ENCODE data around the gene TMPRSS9. TPM values are rescaled to one million over a fixed set of nuclear protein-coding genes. Genes with fewer than 3 reads are reported as not detected.

The TMPRSS9 gene
- polyA plus RNA-seq, 1 donor from 2014 or later = not detected

DNA sequence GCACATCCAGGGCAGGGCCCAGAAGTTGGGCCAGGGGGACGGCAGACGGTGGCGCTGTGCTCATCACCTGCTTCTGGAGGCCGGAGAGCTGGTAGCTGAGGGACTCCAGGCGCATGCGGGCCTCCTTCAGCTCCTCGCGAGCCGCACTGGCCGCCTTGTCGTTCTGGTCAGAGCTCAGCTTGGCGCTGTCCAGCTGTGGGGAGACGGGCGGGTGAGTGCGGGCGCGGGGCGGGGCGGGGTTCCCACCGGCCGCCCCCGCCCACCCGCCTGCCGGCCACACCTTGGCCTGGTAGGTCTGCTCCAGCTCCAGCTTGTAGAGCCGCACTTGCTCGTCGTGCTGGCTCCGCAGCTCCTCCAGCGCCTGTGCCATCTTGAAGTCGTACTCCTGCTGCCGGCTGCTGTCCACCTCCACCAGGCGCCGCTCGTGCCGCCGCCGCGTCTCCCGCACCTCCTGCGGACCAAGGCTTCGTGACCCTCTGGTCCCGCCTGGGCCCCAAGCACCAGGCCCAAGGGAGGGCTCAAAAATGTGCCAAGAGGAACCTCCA is 74.7 kb downstream of the TMPRSS9 start:
- Histone ChIP-seq H3K4me3 (ENCODE audit: low read length) (no peak overlapping the region), H3K9me2 (ENCODE audit: insufficient read depth, low read length) (no peaks in the 10 kb centered on the region), H3K27ac (ENCODE audit: low read length) (no peak overlapping the region), H2AFZ (ENCODE audit: low read depth, low read length) (no peak overlapping the region), H3F3A (ENCODE audit: insufficient read depth, low read length, poor library complexity, severe bottlenecking) (no peaks in the 10 kb centered on the region), H3K79me2 (replicated peaks; ENCODE audit: insufficient read depth, low read length) (no peaks in the 10 kb centered on the region), H3K4me2 (ENCODE audit: low read length) (no peak overlapping the region), H3K9ac (ENCODE audit: low read length) (no peak overlapping the region), H3K36me3 (ENCODE audit: insufficient read depth, low read length) (peaks cover 7% of the 10 kb centered on the region), H3K9me3 (ENCODE audit: low read length) (no peaks in the 10 kb centered on the region), H3K27me3 (ENCODE audit: insufficient read depth, low read depth, low read length) (no peaks in the 10 kb centered on the region), H4K20me1 (ENCODE audit: insufficient read depth) (no peaks in the 10 kb centered on the region)
- TF ChIP-seq MXI1 (conservative IDR thresholded peaks at IDR 0.05; ENCODE audit: poor library complexity, severe bottlenecking) (no peak), EZH2 (IDR thresholded peaks at IDR 0.05; ENCODE audit: borderline replicate concordance, insufficient read depth, low read length, poor library complexity, severe bottlenecking) (no peak), RAD21 (conservative IDR thresholded peaks at IDR 0.05) (no peak), TAF1 (IDR thresholded peaks at IDR 0.05; ENCODE audit: low read depth) (no peak)

DNA sequence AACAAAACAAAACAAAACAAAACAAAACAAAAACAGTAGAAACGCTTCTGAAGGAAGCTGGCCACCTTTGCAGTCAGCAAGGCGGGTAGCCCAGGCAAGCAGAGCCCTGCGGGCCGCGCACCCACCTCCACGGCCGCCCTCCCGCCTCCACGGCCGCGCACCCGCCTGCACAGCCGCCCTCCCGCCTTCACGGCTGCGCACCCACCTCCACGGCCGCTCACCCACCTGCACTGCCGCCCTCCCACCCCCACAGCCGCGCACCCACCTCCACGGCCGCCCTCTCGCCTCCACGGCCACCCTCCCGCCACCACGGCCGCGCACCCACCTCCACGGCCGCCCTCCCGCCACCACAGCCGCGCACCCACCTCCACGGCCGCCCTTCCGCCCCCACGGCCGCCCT is 76.3 kb downstream of the TMPRSS9 start:
- no peak overlapping the region for H2AFZ ChIP-seq (ENCODE audit: low read depth, low read length)
- no peaks in the 10 kb centered on the region for H3K9me3 ChIP-seq (ENCODE audit: low read length)
- peaks cover 7% of the 10 kb centered on the region for H3K36me3 ChIP-seq (ENCODE audit: insufficient read depth, low read length)
- H3K27me3 ChIP-seq (ENCODE audit: insufficient read depth, low read depth, low read length) = no peaks in the 10 kb centered on the region
- no peaks in the 10 kb centered on the region for H3K9me2 ChIP-seq (ENCODE audit: insufficient read depth, low read length)
- no peak overlapping the region for H3K27ac ChIP-seq (ENCODE audit: low read length)
- H3K9ac ChIP-seq (ENCODE audit: low read length) = no peak overlapping the region
- H3K4me2 ChIP-seq (ENCODE audit: low read length) = no peak overlapping the region
- H3K4me3 ChIP-seq (ENCODE audit: low read length) = no peak overlapping the region
- TF ChIP-seq SMC3 (conservative IDR thresholded peaks at IDR 0.05; ENCODE audit: poor library complexity) = no peak
- no peaks in the 10 kb centered on the region for H3F3A ChIP-seq (ENCODE audit: insufficient read depth, low read length, poor library complexity, severe bottlenecking)
- H3K79me2 ChIP-seq (replicated peaks; ENCODE audit: insufficient read depth, low read length) = no peaks in the 10 kb centered on the region
- H4K20me1 ChIP-seq (ENCODE audit: insufficient read depth) = no peaks in the 10 kb centered on the region

DNA sequence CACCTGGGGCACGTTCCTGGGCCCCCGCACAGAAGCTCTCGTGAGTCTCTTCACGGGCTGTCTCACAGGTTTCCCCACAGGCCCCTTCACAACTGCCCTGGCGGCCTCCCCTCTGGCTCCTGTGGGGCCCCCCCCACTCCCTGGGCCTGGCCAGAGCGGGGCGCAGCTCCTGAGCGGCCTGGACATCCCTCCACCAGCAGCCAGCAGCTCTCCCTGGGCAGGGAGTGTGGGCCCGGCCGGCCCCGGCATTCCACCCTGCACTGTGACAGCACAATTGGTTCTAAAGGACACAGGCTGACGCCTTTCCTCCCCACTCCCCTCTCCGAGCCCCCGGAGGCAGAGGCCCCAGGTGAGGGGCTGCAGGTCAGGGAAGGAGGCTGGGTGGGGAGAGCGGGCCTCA is 76.9 kb downstream of the TMPRSS9 start:
- H3K9me3 ChIP-seq (ENCODE audit: low read length) = no peaks in the 10 kb centered on the region
- H3F3A ChIP-seq (ENCODE audit: insufficient read depth, low read length, poor library complexity, severe bottlenecking) = no peaks in the 10 kb centered on the region
- H3K9ac ChIP-seq (ENCODE audit: low read length) = no peak overlapping the region
- H3K36me3 ChIP-seq (ENCODE audit: insufficient read depth, low read length) = peaks cover 7% of the 10 kb centered on the region
- no peaks in the 10 kb centered on the region for H3K27me3 ChIP-seq (ENCODE audit: insufficient read depth, low read depth, low read length)
- H3K4me3 ChIP-seq (ENCODE audit: low read length) = no peak overlapping the region
- H4K20me1 ChIP-seq (ENCODE audit: insufficient read depth) = no peaks in the 10 kb centered on the region
- no peak overlapping the region for H3K27ac ChIP-seq (ENCODE audit: low read length)
- H3K4me2 ChIP-seq (ENCODE audit: low read length) = no peak overlapping the region
- no peaks in the 10 kb centered on the region for H3K9me2 ChIP-seq (ENCODE audit: insufficient read depth, low read length)
- no peak for TF ChIP-seq POLR2AphosphoS5 (IDR thresholded peaks at IDR 0.05)
- no peak for TF ChIP-seq SMC3 (conservative IDR thresholded peaks at IDR 0.05; ENCODE audit: poor library complexity)
- no peak for TF ChIP-seq EP300 (conservative IDR thresholded peaks at IDR 0.05; ENCODE audit: poor library complexity, severe bottlenecking)
- no peak for TF ChIP-seq RAD21 (conservative IDR thresholded peaks at IDR 0.05)
- TF ChIP-seq, protein P1, sequence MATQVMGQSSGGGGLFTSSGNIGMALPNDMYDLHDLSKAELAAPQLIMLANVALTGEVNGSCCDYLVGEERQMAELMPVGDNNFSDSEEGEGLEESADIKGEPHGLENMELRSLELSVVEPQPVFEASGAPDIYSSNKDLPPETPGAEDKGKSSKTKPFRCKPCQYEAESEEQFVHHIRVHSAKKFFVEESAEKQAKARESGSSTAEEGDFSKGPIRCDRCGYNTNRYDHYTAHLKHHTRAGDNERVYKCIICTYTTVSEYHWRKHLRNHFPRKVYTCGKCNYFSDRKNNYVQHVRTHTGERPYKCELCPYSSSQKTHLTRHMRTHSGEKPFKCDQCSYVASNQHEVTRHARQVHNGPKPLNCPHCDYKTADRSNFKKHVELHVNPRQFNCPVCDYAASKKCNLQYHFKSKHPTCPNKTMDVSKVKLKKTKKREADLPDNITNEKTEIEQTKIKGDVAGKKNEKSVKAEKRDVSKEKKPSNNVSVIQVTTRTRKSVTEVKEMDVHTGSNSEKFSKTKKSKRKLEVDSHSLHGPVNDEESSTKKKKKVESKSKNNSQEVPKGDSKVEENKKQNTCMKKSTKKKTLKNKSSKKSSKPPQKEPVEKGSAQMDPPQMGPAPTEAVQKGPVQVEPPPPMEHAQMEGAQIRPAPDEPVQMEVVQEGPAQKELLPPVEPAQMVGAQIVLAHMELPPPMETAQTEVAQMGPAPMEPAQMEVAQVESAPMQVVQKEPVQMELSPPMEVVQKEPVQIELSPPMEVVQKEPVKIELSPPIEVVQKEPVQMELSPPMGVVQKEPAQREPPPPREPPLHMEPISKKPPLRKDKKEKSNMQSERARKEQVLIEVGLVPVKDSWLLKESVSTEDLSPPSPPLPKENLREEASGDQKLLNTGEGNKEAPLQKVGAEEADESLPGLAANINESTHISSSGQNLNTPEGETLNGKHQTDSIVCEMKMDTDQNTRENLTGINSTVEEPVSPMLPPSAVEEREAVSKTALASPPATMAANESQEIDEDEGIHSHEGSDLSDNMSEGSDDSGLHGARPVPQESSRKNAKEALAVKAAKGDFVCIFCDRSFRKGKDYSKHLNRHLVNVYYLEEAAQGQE (IDR thresholded peaks at IDR 0.05; ENCODE audit: borderline replicate concordance) = no peak
- no peak for TF ChIP-seq EZH2 (IDR thresholded peaks at IDR 0.05; ENCODE audit: borderline replicate concordance, insufficient read depth, low read length, poor library complexity, severe bottlenecking)
- TF ChIP-seq CTCF (IDR thresholded peaks at IDR 0.05; ENCODE audit: poor library complexity, severe bottlenecking) = no peak
- no peak for TF ChIP-seq MXI1 (conservative IDR thresholded peaks at IDR 0.05; ENCODE audit: poor library complexity, severe bottlenecking)
- no peak for TF ChIP-seq TAF1 (IDR thresholded peaks at IDR 0.05; ENCODE audit: low read depth)
- no peaks in the 10 kb centered on the region for H3K79me2 ChIP-seq (replicated peaks; ENCODE audit: insufficient read depth, low read length)
- H2AFZ ChIP-seq (ENCODE audit: low read depth, low read length) = no peak overlapping the region

Data from neural cell (in vitro differentiated cells).